A673 (cell line): ENCODE measurements around the gene TTYH1. TPM values are rescaled to one million over a fixed set of nuclear protein-coding genes. Genes with fewer than 3 reads are reported as not detected.

ENCODE experiments used
- BruUV-seq: library from RNA; stranded (reverse); fragments of 400-500 nt; replicated peaks from 2 replicates; lab custom pipeline; 2021; lab: Mats Ljungman, UMichigan
- CTCF ChIA-PET: fragments of 300-600 bp; sonication (Branson Sonifier 250); formaldehyde crosslinking; loops from one replicate; lab custom pipeline; 2022; ENCODE audit warnings: antibody characterized with exemption; lab: Charles Lee
- POLR2A ChIA-PET: fragments of 300-600 bp; sonication (Branson Sonifier 250); formaldehyde crosslinking; loops from one replicate; lab custom pipeline; 2022; ENCODE audit warnings: antibody characterized with exemption; ENCODE audit not compliant: low non-redundant PET; lab: Charles Lee
- DNase-seq: peaks from one replicate; pipeline ENCODE4 v3.0.0-alpha.2; 2015; ENCODE audit warnings: low spot score
- H3K27ac ChIP-seq: fragments of 200-600 bp; sonication (generic); 2 replicates; pipeline ENCODE4 v1.5.1; 2016; ENCODE audit warnings: mixed run types, low read depth, mild to moderate bottlenecking, mixed read lengths, antibody characterized with exemption, low read length; ENCODE audit not compliant: poor library complexity, severe bottlenecking
- H3K27me3 ChIP-seq: fragments of 200-600 bp; sonication (generic); replicated peaks from 2 replicates; pipeline ENCODE4 v1.6.1; 2017; ENCODE audit warnings: mixed run types, low read depth, mild to moderate bottlenecking, mixed read lengths, antibody characterized with exemption, low read length; ENCODE audit not compliant: insufficient read depth, poor library complexity
- H3K36me3 ChIP-seq: fragments of 200-600 bp; sonication (generic); 2 replicates; pipeline ENCODE4 v1.6.1; 2016; ENCODE audit warnings: mixed run types, mild to moderate bottlenecking, mixed read lengths, antibody characterized with exemption, low read length; ENCODE audit not compliant: insufficient read depth, poor library complexity, severe bottlenecking
- H3K4me1 ChIP-seq: fragments of 200-600 bp; sonication (generic); 2 replicates; pipeline ENCODE4 v1.6.1; 2017; ENCODE audit warnings: mixed run types, mild to moderate bottlenecking, mixed read lengths, antibody characterized with exemption, low read length; ENCODE audit not compliant: insufficient read depth, poor library complexity, severe bottlenecking
- H3K4me3 ChIP-seq: fragments of 200-600 bp; sonication (generic); 2 replicates; pipeline ENCODE4 v1.5.1; 2016; ENCODE audit warnings: low read depth, mixed run types, mild to moderate bottlenecking, mixed read lengths, low read length; ENCODE audit not compliant: poor library complexity, severe bottlenecking
- H3K9me3 ChIP-seq: fragments of 200-600 bp; sonication (generic); 2 replicates; pipeline ENCODE4 v1.6.1; 2016; ENCODE audit warnings: mixed run types, low read depth, mild to moderate bottlenecking, mixed read lengths, antibody characterized with exemption, low read length; ENCODE audit not compliant: poor library complexity, severe bottlenecking
- CTCF ChIP-seq: fragments of 300-800, 200-600 bp; sonication (generic); conservative IDR thresholded peaks from 2 replicates; pipeline ENCODE4 v1.5.1; 2017; ENCODE audit warnings: low read depth, mild to moderate bottlenecking, antibody characterized with exemption, low read length, moderate library complexity, mixed read lengths
- EZH2 ChIP-seq: fragments of 200-600 bp; sonication (generic); IDR thresholded peaks from 2 replicates; pipeline ENCODE4 v1.6.1; 2017; ENCODE audit warnings: borderline replicate concordance, low read depth, mild to moderate bottlenecking, mixed read lengths, antibody characterized with exemption, low read length; ENCODE audit not compliant: poor library complexity, severe bottlenecking
- intact Hi-C: fragments of 100-400 bp; cut with micrococcal nuclease; formaldehyde crosslinking; loops from one replicate; pipeline ENCODE4 v1.10.0; 2022; ENCODE audit not compliant: unreplicated experiment
- total RNA-seq: library from RNA; stranded (reverse); gene quantifications from 2 replicates; pipeline ENCODE4 v1.2.3, GENCODE V29; 2021

The TTYH1 gene
- total RNA-seq, 1 experiment from 2014 or later, result 3.0 TPM

GRCh38 chr19:54421521-54421920 is 6.3 kb downstream of the TTYH1 start:
- Histone ChIP-seq H3K27me3 (peaks cover 3% of the 10 kb centered on the region), H3K27ac (no peak overlapping the region), H3K36me3 (no peaks in the 10 kb centered on the region), H3K4me1 (no peaks in the 10 kb centered on the region), H3K4me3 (no peak overlapping the region), H3K9me3 (no peaks in the 10 kb centered on the region)
- no TSS peak for BruUV-seq
- no peak for DNase-seq
- ChIA-PET CTCF (no interaction called here), POLR2A (no interaction called here)
- intact Hi-C loops, result no loop called here
- TF ChIP-seq EZH2, result no peak
- TF ChIP-seq CTCF, result no peak

GRCh38 chr19:54422136-54422535 is 6.9 kb downstream of the TTYH1 start:
- no peak for TF ChIP-seq EZH2
- TF ChIP-seq CTCF, result no peak
- POLR2A ChIA-PET, result no interaction called here
- no peaks in the 10 kb centered on the region for H3K9me3 ChIP-seq
- no TSS peak for BruUV-seq
- H3K36me3 ChIP-seq, result no peaks in the 10 kb centered on the region
- no peak for DNase-seq
- H3K27me3 ChIP-seq, result no peaks in the 10 kb centered on the region
- no peaks in the 10 kb centered on the region for H3K4me1 ChIP-seq
- CTCF ChIA-PET, result no interaction called here
- H3K4me3 ChIP-seq, result no peak overlapping the region
- intact Hi-C loops, result no loop called here
- no peak overlapping the region for H3K27ac ChIP-seq

GRCh38 chr19:54424201-54424600 is 8.9 kb downstream of the TTYH1 start:
- no peak overlapping the region for H3K4me3 ChIP-seq
- intact Hi-C loops, result no loop called here
- H3K27ac ChIP-seq, result no peak overlapping the region
- no peak for DNase-seq
- TF ChIP-seq CTCF (no peak), EZH2 (no peak)
- CTCF ChIA-PET, result no interaction called here
- no peaks in the 10 kb centered on the region for H3K36me3 ChIP-seq
- POLR2A ChIA-PET, result no interaction called here
- no peaks in the 10 kb centered on the region for H3K27me3 ChIP-seq
- no TSS peak for BruUV-seq
- H3K9me3 ChIP-seq, result no peaks in the 10 kb centered on the region
- no peaks in the 10 kb centered on the region for H3K4me1 ChIP-seq
